Left forelimb (tissue), 1 donor: ENCODE results near the gene UBE2S.
"Not testable (repeated sequence)": the region's sequence is repeated elsewhere in the genome, so short reads cannot be mapped to it uniquely, and the experiment has no call there.

Source experiments
- DNase-seq: peaks from one replicate; pipeline ENCODE4 v3.0.0-alpha.2; 2018; ENCODE audit warnings: low spot score

The UBE2S gene

DNA sequence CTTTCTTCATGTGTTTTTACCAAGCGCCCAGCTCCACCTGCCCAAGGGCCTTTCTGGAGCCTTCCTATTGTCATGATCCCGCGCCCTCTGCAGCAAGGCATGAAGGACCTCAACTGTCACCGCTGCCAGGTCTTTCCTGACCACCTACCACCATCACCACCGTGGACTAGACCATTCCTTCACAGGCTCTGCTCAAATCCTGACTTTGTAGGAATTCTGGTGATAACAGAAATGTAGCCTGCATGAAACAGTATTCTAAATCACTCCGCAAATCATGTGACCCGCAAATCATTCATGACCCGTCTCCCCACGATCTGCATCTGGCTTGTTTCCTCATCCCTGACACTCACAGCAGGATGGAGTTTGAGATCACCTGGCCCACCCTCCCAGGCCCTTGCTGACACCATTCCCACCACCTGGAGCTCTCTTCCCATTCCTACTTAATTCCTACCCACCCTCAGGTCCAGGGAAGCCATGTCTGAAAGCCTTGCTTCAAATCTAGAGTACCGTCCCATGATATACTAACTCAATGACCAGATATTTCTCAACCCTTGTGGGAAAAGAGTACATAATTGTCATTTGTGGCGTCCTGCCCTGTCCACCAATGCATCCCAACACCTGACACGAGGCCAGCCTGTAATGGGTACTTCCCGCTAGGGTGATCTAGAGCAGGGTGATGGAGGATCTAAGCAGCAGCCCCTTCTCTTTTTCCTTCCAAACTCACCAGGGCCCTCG, 1.3 kb downstream of the UBE2S start:
- DNase-seq: no peak

- DNase-seq: no peak
Observed at GRCh38 chr19:55405638-55406037, 1.9 kb downstream of the UBE2S start.

GRCh38 chr19:55402509-55402908, 5.1 kb downstream of the UBE2S start:
- no peak for DNase-seq

GRCh38 chr19:55401390-55401789, 6.2 kb downstream of the UBE2S start:
- not testable (repeated sequence) for DNase-seq

GRCh38 chr19:55400281-55401087, 7.1 kb downstream of the UBE2S start:
- no peak for DNase-seq

DNA sequence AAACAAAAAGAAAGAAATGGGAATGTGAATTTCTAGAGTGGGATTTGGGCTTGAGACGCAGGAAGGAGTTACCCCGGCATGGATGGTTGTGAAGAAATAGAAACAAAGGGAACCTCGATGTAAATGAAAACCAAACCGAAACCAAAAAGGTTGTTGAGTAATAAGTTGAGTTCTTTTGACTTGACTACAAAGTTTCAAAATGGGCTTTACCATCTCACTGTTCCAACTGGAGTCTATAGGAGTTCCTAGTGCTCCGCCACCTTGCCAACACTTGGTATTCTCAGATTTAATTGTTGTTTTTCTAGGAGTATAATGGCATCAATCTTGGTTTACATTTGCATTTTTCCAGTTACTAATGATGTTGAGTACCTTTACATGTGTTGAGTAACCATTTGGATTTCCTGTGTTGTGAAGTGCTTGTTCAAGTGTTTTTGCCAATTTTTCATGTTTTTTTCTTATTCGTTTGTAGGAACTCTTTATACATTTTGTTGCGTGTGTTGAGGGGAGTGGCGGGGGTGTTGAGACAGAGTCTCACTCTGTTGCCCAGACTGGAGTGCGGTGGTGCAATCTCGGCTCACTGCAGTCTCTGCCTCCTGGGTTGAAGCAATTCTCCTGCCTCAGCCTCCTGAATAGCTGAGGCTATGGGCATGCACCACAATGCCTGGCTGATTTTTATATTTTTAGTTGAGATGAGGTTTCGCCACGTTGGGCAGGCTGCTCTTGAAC, 9.2 kb downstream of the UBE2S start:
- no peak for DNase-seq

DNA sequence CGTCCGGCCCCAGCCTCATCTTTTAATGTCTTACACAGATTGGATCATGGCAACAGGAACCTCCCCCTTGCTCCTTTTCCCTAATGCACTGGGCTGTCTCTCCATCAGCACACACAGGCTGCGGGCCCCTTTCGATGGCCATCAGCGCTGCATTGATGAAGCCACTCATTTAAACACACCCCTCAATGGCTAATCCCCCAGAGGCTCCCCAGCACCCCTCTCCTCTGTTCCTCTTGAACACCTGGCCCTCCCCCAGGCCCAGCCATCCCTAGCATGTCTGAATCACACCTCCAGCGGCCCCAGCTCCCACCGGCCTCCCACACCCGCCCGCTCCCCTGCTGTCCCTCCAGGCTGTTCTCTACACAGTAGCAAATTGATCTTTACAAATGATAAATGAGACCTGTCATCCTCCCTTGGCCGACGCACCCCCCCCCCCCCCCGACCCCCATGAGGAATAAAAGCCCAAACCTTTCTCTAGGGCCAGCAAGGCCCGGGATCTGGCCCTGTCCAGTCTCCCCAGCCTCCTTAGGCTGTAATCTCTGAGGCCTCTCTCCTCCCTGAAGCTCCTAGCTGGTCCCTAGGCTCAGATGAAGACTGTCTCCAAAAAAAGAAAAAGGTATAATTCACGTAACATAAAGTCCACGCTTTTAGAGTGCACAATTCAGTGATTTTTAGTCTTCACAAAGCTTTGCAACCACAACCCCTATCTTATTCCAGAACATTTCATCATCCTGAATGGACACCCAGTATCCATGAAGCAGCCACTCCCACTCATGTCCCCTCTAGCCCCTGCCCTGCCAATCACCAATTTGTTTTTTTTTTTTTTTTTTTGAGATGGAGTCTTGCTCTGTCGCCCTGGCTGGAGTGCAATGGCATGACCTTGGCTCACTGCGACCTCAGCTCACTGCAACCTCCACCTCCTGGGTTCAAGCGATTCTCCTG, 14.5 kb downstream of the UBE2S start:
- DNase-seq: no peak

DNA sequence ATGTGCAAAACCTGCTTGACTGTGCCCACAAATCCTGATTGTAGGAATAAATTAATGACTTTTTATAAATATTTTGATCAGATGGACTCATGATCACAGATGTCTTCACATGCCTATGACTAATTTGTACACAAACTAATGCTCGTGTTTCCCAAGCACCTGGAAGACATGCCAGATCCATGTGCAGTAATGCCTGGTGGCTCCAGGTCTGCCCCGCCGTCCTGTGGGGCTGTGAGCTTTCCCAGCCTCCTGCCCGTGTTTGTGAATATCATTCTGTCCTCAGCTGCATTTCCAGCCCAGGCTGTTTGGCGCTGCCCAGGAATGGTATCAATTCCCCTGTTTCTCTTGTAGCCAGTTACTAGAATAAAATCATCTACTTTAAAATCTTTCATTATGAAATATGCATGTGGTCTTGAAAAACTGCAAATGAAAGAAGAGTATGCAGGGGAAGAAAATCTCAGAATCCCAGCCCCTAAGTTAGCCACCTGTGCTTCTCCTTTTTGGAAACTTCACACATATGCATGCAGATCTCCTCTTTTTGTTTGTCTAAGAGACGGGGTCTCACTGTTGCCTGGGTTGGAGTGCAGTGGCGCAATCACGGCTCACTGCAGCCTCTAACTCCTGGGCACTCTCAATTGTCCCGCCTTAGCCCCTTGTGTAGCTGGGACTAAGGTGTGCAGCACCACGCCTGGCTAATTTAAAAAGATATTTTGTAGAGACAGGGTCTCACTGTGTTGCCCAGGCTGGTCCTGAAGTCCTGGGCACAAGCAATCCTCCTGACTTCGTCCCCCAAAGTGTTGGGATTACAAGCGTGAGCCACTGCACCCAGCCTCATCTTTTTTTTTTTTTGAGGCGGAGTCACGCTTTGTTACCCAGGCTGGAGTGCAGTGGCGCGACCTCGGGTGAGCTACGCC, 15.6 kb downstream of the UBE2S start:
- DNase-seq: no peak

DNA sequence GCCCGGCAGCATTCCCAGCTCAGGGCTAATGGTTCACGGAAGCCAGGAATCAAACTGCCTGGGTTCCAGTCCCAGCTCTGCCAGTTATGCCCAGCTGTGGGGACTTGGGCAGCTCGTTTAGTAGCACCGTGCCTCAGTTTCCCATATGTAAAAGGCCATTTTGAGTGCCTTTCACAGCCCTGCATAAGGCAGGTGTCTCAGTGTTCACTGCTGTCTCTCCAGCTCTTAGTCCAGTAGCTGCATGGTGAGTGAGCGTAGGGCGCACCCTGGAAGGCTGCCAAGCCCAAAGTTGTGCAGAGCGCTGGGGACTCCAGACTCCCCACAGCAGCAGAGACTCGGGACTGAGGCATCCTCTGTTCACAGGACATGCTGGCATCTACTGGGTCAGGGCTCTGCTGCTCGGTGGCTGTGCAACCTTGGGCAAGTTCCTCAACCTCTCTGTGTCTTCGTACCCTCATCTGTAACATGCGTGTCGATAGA, 16.4 kb downstream of the UBE2S start:
- DNase-seq: no peak

DNA sequence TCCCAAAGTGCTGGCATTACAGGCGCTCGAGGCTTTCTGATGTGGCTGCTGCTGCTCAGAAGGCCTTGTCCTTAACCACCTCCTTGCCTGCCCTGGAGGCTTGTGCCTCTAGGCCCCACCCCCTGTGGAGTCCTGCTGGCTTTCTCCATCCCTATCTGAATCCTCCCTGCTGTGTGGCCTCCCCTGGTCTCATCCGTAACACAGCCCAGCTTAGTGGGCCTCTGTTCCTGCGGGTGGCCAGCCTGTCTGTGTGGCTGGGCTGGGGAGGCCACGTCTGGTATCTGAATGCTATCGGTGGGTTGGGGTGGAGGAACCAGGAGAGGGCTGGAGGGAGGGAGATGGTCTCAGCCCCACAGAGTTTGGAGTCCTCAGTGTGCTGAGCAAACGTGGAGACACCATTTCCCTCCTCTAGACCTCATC, 17.1 kb downstream of the UBE2S start:
- DNase-seq: no peak

DNA sequence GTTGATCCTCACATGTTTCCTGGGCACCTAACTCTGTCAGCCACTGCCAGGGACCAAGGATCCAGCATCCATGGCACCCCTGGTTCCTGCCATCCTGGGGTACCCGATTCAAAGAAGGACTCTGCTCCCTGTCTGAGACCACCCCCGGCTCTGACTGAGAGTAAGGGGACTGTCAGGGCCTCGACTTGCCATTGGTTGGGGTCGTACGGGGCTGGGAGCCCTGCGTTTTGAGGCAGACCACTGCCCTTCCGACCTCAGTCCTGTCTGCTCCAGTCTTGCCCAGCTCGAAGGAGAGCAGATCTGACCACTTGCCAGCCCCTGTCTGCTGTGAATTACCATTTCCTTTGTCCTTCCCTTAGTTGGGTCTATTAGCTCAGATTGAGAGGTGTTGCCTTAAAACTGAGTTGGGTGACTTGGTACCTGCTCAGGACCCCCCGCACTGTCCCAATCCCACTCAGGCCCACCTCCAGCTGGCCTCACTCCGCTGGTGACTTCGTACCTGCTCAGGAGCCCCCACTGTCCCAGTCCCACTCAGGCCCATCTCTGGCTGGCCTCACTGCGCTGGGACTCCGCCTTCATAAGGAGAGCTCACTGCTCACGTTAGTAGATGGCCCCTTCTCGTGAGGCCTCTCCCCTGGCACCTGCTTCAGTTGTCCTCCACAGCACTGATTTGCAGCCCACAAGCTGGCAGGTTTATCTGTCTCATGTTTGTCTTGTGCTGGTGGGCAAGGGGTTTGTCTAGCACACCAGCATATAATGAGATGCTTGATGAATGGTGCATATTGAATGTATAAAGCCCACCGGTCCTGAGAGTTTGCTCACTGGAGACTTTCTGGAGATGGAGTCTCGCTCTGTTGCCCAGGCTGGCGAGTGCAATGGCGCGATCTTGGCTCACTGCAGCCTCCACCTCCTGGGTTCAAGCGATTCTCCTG, 17.9 kb downstream of the UBE2S start:
- no peak for DNase-seq

- no peak for DNase-seq
Observed at GRCh38 chr19:55387736-55388497, 19.7 kb downstream of the UBE2S start.

DNA sequence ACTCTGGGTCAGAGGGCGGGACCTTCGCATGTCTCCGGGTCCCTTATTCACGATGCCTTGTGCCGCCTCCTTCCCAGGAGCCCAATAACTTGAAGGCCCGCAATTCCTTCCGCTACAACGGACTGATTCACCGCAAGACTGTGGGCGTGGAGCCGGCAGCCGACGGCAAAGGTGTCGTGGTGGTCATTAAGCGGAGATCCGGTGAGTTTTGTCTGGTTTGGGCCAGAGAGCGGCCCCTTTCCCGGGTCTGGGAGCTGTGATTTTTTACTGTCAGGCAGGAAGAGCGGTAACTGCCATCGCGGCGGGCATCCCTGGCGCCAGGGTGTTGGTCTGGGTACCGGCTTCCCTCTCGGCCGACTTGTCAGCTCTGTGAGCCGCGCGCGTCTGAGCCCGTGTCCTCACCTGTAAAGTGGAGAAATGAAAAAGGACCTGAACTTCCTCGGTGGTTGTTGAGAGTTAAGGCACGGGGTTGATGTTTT, 21.1 kb downstream of the UBE2S start:
- DNase-seq: no peak

GRCh38 chr19:55385724-55386492, 21.7 kb downstream of the UBE2S start, which contains the start of gene RPL28:
RPL28 (plus strand) TSS chr19:55385932; CDS start chr19:55386358, 426 bp downstream.
- peak; percentile 98 for DNase-seq

- peak; percentile 95 for DNase-seq
Observed at GRCh38 chr19:55384920-55385723, 22.5 kb downstream of the UBE2S start.

DNA sequence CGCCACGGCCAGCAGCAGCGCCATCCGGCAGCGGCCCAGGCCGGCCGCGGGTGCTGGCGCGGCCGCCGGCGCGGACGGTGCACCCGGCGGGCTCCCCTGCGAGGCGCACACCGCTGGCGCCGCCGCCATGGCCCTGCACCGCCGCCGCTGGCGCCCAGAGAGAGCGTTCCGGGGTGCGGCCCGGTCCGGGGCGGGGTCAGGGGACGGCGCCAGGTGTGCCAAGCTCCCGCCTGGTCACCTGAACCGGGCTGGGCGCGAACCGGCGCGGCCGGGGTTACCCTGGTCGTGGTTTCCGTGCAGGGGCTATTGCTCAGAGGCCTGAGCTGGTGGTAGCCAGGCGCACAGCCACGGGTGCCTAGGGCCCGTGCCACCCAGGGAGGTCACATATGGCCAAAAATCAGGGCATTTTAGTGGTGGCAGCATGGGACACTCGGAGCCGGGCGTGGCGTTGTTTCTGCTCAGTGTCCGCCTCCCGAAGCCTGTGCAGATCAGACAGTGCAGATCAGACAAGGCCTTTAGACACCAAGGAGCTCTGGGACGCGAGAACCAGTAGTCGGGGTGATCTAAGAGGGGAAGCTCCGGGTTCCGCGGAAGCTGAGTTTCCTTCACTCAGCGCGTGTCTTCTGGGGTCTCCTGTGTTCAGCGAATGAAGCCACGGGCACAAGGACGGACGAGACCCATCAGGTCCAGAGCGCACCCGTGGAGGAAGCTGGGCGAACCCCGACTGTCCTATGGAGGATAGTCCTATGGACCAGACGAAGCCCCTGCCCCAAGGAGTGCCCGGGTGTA, 23.3 kb downstream of the UBE2S start, which contains the start of gene TMEM238:
TMEM238 (minus strand) TSS at position 162 of the 789 bp plus-strand sequence; CDS start at position 129, 33 bp downstream.
- no peak for DNase-seq
